ENCODE measurements around the gene MVB12B.

Gene MVB12B

GRCh38 chr9:126363847-126364671 is 37.4 kb downstream of the MVB12B start:
- DNase-seq = no peak

DNA sequence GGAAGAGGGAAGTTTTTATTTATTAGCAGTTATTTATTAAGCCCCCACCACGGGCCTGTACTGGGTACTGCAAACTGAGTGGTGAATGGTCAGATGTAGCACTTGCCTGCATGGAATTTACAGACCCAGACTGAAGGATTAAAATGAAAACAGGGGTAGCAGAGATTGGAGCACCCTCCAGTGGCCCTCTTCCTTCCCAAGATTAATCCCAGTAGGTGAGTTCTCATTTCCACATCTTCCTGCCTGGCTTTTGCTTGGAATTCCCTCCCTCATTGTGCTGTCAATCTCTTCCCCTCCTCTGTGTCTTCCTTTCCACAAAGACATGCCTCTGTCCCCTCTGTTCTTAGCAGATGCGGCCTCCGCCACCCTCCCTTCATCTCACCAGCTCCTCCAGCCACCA is 39.2 kb downstream of the MVB12B start:
- peak; percentile 52 for DNase-seq

DNA sequence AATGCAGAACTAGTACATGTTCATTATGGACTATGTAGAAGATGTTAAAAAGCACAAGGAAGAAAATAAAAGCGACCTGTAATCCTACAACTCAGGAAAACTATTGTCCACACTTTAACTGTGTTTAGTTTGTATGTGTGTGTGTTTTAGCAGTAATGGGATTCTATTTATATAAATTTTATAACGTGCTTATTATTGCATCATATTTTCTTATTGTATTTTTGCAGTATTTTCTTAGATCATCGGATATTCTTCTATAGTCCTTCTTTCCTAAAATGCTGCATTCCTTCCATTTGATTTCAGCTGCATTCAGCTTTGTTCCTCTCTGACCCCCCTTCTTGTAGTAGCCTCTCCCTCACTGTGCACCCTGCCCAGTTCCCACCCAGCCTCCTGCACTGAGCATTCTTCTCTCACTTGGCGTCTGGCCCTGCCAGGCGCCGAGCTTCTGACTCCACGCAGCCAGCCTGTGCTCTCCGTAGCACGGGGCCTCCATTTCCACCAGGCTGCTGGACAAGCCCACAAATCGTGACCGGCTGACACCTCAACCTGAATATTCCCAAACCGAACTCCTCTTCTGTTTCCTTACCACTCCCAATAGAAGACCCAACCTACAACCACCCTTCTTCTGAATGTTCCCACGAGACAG is 39.9 kb downstream of the MVB12B start:
- DNase-seq = no peak

DNA sequence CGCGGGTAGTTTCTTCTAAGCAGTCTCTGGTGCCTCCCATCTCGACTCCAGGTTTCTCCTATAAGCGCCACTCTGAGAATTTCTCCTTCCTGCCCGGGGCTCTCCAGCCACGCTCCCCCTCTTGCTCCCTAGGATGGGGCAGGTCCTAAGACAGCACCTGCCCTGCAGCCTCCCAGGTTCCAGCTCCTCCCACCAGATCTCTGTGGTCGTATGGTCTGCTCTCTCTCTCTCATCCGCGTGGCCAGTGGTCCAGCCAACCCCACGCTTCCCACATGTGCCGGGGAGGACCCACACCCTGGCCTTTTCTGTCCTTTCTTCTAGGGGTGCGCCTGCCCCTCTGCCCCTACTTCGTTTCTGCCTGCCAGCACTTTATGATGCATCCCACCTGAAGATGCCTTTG is 40.5 kb downstream of the MVB12B start:
- DNase-seq = no peak

GRCh38 chr9:126367616-126368015 is 41.0 kb downstream of the MVB12B start:
- no peak for DNase-seq

- no peak for DNase-seq
Measured at GRCh38 chr9:126368020-126368419, 41.4 kb downstream of the MVB12B start.

DNA sequence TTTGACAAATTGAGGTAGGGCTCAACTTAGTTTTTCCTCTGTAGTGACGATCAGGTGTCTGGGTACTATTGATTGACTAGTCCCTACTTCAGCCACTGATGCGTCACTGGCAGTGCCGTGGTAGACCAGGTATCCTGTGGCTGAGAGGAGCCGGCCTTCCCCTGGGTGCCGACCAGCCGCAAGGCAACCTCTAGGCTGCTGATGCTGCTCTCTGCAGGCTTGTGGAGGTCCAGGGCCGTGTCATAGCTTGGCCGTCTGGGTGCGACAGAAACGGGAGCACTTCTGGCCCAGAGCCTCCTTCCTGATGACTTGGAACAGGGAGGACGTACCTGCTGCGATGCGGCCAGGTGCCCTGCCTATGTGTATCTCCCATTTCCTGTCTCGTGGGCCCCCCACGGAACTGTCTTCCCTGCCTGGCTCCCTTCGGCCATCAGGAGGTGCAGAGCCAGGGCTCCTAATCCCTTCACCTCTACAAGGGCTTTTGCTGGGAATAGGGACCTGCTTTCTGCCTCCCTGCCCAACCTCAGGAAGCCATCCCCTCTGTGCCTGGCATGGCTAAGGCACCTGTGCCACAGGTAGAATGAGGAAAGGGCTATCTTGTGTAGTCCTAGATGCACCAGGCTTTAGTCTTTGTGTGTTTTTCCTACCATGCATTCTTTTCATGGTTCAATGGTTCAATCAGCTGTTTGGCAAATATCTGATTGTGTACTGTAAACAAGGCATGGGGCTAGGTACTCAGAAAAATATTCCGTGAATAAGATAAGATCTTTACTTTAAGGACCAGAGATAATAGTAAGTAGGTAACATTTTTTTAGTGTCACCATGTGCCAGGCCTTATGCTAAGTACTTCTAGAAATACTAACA is 44.6 kb downstream of the MVB12B start:
- DNase-seq = no peak

- DNase-seq = no peak
Measured at GRCh38 chr9:126372716-126373115, 46.1 kb downstream of the MVB12B start.

GRCh38 chr9:126373241-126373640 is 46.6 kb downstream of the MVB12B start:
- peak; percentile 87 for DNase-seq

DNA sequence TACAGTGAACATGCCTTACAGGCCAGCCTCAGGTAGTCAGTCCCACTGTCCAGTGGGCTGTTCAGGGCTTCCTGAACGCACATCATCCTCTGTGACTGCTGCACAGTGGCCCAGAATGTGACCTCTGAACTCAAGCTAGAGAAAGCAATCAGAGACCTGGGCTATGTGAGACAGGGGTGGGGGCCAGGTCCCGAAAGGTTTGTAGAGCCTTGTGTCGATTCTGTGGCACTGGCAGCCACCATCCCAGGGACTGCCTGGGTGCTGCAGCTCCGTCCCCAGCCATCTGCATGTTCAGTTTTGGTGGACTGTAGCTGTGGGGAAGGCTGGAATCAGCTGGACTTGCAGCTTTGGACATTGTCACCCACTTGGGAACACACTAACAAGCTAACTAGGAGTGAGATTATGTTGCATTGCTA is 47.7 kb downstream of the MVB12B start:
- DNase-seq = no peak

DNA sequence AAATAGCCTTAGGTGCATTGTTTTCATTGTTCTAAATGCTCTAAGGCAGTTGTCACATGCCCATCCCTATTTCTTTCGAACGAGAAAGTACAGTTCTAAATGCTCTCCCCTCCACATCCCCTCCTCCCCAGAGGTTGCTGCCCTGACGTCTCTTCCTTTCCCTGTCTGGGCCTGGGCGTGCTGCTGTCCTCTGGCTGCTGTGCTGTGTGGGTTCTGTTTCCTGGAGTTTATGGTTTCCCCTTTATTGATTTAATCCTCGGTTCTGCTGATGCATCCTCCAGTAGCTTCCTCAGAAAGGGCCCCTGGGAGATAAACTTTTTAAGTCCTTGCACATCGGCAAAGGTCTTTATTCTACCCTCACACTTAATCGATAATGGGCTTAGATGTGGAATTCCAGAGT is 48.8 kb downstream of the MVB12B start:
- no peak for DNase-seq

- no peak for DNase-seq
Measured at GRCh38 chr9:126376311-126377175, 49.9 kb downstream of the MVB12B start.

DNA sequence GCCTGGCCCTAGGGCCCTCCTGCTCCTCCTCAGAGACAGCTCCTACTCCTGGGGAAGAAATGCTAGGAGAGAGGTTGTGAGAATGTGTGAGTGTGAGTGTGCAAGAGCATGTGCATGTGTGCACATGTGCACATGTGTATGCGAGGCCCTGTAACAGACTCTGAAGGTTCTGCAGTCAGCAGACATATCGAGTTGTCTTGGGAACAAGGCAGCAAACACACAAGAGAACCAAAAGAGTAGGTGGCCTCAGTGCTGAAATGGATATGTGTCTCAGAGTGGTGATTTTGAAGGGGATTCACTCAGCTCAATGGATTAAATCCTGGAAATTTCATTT is 50.5 kb downstream of the MVB12B start:
- no peak for DNase-seq

GRCh38 chr9:126377536-126377935 is 50.9 kb downstream of the MVB12B start:
- DNase-seq = no peak

GRCh38 chr9:126378761-126379160 is 52.1 kb downstream of the MVB12B start:
- no peak for DNase-seq

DNA sequence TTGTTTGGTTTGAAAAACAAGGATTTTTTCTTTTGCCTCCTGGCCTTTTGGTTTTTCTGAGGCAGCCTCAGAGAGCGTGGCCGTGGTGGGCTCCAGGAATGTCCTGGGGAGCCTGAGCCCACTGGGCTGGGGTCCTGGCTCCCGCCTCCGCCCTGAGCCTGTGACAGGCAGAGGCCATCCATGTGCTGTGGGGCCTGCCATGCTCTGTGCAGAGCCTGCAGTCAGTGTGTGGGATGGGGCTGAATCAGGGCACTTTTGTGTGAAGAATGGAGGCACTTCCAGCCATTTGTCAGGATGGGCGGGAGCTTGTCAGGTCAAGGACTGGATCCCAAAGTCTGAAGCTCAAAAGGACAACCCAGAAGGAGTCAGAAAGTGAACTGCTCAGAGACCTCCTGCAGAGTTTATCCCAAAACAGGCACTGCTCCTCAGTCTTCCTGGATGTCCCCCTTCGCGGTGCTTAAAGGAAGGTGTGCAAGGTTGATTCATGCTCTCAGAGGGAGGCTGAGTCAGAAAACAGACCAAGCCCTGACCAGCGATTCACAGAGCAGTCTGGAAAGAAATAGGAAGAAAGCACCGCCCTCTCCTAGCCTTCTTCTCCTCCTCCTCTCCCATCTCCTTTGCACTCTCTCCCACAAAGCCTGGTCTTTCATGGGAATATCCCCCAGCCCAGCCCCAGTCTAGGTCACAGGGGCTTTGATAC is 53.2 kb downstream of the MVB12B start:
- no peak for DNase-seq

GRCh38 chr9:126380447-126380846 is 53.8 kb downstream of the MVB12B start:
- DNase-seq = no peak

GRCh38 chr9:126381195-126381594 is 54.6 kb downstream of the MVB12B start:
- DNase-seq = no peak

- DNase-seq = no peak
Measured at GRCh38 chr9:126383406-126384046, 56.9 kb downstream of the MVB12B start.

DNA sequence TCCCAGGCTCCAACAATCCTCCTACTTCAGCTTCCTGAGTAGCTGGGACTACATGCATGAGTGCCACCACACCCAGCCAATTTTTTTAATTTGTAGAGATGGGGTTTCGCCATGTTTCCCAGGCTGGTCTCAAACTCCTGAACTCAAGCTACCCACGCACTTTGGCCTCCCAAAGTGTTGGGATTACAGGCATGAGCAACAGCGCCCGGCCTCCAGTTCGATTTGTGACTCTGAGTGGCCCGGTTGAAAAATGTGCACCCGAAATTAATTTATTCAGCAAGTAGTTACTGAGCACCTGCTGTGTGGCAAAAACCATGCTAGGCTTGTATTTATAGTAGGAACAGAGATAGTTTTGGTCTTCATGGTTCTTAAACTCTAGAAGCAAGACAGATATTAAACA is 58.3 kb downstream of the MVB12B start:
- DNase-seq = no peak

GRCh38 chr9:126386088-126386487 is 59.5 kb downstream of the MVB12B start:
- no peak for DNase-seq

GRCh38 chr9:126386776-126387175 is 60.1 kb downstream of the MVB12B start:
- DNase-seq = no peak
